HG03558 (cell line): ENCODE data around the gene OVOL3.

Source experiments
- ATAC-seq: cut with Tn5 transposase; IDR thresholded peaks from one replicate; pipeline ENCODE4 v1.9.1; 2021; ENCODE audit warnings: moderate number of reproducible peaks; ENCODE audit not compliant: unreplicated experiment; ENCODE audit errors: extremely low read depth

The OVOL3 gene

DNA sequence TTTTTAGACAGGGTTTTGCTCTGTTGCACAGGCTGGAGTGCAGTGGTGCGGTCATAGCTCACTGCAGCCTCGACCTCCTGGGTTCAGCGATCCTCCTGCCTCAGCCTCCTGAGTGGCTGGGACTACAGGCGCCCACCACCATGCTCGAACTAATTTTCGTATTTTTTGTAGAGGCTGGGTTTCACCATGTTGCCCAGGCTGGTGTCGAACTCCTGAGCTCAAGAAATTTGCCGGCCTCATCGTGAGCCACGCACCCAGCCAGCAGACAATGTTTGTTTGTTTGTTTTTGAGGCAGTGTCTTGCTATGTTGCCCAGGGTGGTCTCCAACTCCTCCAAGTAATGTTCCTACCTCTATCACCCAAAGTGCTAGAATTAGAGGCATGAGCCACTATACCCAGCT lies 42.2 kb downstream of the OVOL3 start:
- no peak for ATAC-seq

DNA sequence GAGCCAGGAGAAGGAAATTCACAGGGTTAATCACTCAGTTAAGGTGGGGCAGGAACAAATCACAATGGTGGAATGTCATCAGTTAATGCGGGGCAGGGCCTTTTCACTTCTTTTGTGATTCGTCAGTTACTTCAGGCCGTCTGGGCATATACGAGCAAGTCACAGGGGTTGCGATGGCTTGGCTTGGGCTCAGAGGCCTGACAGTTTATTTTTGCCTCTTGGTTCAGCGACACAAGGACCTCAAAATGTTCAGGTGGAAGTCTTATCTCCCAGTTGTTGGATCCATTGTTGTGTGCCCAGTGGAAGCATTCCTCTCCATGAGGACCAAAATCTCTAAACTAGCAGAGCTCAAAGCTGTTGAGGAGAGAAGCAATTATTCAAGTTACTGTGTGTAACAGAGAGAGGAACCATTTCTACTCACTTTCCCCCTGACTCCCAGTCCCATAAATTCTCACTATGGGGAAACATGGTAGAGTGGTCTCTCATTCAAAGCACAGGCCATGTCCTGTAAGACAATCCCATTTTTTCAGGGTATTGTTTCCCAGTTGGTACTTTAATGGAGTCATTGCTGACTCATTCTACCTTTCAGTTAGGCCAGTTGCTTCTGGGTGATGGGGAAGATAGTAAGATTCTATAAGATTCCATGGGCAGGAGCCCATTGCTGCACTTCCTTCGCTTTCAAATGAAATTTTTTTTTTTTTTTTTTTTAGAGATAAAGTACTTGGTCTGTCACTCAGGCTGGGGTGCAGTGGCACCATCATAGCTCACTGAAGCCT lies 50.1 kb downstream of the OVOL3 start:
- no peak for ATAC-seq
